GM18861 (cell line): ENCODE data around the gene KCNIP2.

Experiments
- ATAC-seq: cut with Tn5 transposase; IDR thresholded peaks from one replicate; pipeline ENCODE4 v1.9.1; 2021; ENCODE audit not compliant: unreplicated experiment

The KCNIP2 gene

DNA sequence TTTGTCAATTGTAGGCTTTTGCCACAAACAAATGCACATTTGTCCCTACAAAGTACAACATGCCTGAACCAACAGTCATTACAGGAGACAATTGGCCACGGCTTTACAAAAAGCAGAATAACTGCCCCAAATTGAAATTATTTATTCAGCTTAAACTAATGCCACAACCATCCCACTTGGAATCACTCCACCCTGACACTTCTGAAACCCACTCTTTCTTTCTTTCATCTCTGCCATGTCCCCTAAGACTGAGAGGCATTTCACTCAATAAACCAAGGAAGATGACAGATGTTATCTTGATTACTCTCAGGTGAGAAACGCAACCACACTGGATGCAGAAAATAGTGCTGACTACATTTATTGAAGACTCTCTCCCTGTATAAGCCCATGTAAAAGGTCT, 57.8 kb downstream of the KCNIP2 start:
- no peak for ATAC-seq

DNA sequence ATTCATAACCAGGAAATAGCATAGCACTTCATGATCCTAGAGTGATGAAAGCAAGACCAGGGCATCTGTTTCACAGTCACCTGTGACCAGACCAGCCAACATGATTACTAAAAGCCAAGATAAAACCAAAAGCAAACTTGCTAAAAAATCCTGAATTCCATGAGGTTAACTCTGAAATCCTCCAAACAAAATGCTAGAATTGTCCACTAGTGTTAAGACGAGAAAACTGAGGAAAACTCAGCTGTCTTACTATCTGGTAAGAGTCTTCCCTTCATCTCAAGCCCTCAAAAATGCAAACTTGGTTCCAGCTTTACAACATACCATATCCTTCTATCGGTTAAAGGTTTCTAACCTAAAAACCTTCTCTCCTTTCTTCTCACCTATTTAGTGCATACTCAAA, 59.0 kb downstream of the KCNIP2 start:
- ATAC-seq, result no peak

DNA sequence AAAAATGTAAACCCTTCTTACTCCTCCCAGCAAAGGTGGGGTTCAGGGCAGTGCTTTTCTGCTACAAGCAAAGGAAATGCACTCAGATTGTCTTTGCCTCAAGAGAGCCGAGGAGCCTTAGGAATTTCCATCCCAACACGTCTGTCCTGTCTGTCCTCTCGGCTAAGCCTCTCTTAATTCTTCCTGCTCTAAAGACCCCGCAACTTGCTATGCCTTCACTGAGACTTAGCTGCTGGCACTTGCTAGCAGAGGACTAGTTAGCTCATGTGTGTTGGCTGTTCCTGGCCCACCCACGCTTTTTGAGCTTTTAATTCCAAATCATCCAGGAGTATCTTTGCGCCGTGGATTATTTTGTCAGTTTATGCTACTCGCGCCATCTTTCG, 59.9 kb downstream of the KCNIP2 start:
- ATAC-seq, result no peak

DNA sequence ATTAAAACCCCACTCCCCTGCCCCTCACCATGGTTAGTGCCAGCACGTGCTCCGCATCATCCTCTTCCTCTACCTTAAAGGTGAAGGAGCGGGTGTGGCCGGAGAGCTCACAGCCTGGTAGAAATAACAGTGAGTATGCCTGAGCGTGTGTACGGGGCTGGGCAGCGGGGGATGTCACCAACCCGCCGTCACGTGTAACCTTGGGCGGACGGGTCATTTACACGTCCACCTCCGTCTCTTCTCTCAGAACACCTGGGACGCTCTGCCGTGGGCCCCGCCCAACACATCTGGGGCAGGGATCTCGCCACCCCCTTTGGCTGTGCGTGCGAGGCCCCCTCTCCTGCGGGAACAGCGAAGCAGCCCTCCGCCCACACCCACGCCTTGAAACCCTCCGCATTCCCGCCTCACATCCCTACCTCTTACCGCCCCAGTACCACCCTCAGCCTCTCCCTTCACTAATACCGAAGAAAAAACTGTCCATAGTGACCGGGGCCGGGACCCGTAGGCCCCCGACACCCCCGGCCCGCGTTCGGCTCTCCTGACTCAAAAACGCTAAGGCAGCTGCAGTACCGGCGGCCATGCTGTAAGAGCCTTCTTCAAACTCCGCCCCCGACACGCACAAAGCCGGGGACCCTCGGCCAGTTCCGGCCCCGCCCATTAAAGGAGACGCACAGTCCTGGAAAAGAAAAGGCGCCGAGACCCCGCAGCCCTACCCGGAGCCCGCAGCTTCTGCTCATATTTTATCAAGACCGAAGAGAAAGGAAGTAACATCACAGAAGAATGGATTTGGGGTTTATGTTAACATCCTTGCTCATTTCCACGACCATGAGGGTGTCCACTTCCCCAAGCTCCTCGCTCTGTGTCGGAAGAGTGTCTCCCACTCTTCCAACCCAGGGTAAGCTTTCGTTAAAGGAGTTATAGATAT, 60.5 kb downstream of the KCNIP2 start, which contains the start of gene NPM3:
Gene NPM3, minus strand, starts transcription at position 636 of the 925 bp plus-strand sequence. Its CDS starts 56 bp downstream, at position 580.
- no peak for ATAC-seq

DNA sequence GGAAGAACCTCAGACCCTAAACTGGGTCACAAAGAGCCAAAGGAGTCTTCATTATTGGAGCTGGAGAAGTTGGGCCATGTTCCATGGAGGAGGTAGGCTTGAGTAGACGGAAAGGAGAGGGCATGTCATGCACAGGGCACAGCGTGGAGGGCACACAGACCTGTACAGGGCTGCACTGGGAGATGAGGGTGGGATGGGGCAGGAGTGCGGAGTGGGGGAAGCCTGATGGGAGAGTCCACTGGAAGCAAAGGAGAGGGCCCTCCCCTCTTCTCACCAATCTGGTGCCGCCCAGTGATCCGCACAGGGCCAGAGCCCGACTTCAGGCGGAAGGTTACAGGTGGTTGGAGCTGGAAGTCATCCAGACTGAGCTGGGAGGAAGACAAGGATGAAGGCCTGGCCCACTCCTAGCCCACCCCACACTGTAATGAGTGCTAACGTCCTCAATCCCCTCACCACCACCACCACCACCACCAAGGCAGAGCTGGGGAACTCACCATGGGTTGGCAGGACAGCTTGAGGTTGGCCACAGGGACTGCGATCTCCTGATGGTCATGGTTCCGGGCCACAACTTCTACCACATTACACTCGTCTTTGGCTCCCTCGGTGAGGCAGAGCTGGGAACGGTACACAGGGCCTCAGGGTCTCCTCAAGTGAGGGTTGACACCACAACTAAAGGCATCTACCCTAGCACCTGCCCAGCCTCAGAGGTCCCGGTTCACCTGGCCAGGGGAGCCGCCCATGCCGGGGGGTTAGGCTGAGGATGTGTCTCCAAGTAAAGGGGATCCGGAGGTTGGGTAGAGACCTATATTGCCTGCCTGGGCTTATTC, 61.4 kb downstream of the KCNIP2 start:
- ATAC-seq, result no peak

DNA sequence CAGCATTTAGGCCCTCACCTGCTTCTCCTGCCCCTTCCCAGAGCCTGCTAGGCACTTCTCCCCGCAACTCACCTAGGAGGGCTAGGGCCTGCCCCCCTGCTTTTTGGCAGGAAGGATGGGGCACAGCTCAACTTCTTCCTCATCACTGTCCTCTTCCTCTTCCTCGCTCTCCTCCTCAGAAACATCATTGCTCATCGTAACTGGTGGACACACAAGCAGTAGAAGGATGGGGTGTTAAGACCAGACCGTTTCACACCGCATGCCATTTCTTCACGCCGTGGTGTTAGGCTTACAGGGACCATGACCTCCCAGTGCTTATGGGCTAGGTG, 62.0 kb downstream of the KCNIP2 start:
- no peak for ATAC-seq

DNA sequence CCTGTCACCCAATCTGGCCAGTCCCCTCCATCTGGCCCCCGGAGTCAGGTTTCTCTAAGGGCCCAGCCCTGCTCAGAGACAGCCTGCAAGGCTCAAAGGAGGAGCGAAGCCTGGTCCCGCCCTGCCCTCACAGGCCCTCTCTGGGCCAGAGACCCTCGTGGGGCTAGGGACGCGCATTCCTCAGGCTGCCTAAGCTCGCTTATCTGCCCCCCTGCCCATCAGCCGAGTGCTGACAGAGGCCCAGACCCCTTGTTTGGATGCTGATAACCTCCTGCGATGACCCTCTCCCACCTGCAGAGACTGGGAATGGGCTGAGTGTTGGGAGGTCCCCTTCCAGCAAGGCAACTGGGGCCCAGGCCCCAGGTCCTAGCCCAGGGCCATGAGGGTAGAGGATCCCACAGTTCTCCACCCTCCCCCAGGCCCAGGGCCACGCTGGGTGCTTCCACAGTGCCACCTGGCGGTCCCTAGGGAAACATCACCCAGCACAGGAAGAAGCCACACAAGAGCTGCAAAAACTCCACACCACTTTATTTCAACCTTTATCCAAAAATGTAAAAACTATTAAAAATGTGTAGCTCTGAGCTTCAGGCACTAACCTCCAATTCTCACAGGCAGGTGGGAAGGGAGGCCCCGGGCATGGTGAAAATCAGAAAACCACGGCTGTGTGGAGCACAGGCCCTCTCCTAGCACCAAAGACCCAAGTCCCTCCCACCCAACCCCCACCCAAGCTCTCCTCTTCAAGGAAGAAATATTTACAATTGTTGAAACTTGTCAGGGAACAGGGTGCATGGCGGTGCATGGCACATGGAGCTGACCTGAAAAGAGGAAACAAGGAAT, 62.6 kb downstream of the KCNIP2 start:
- ATAC-seq, result no peak

DNA sequence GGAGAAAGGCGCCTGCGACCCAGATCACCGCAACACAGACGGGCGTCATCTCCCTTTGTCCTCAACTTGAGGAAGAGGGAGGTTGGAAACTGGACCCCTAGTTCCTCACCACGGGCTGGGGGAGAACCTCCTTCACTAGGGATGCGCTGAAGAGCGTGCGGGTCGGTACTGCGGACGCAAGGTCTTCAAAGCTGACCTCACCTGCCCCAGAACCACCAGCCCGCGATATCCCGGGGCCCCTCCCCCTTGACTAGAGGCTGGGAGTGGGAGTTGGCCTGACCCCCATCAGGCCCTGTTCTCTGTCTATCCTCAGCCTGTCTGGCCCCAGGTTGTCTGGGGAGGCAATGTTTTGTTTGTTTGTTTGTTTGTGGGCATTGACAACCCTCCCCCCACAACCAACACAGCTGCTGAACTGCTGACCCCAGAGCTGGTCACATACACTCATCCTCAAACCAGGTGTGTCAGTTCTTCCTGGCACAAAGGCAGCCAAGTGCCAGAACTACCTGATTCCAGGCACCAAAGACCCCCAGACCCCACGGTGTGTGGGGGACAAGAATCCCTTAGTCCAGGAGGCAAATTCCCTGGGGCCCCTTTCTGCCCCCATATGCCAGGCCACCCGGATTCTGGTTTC, 63.3 kb downstream of the KCNIP2 start:
- ATAC-seq, result no peak

DNA sequence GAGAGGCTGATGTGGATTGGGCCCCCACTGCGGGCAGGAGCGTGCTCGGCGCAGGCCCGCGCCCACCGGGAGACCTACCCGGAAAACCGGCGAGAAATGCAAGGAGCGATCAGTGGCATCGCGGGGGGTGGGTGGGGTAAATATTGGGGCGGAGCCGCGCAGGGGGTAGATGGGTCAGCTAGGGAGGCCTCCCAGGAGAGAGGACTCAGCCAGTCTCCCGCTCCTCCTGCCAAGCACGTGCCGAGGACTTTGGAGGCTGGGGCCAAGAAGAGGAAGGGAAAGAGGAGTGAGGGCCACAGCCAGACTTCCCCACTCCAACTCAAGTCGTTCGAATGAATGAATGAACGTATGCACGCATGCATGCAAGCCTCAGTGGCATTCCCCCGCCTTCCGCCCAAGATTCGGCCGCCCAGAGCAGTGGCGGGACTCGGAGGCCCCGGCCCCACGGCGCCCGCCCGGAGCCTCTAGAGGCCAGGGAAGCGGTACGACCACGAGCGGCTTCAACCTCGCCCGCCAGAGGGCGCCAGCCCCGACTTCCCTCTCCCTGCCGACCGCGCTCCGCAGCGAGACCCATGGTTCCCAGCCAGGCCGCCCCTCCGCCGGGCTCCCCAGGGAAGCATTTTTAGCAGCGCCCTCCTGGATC, 63.9 kb downstream of the KCNIP2 start:
- no peak for ATAC-seq

DNA sequence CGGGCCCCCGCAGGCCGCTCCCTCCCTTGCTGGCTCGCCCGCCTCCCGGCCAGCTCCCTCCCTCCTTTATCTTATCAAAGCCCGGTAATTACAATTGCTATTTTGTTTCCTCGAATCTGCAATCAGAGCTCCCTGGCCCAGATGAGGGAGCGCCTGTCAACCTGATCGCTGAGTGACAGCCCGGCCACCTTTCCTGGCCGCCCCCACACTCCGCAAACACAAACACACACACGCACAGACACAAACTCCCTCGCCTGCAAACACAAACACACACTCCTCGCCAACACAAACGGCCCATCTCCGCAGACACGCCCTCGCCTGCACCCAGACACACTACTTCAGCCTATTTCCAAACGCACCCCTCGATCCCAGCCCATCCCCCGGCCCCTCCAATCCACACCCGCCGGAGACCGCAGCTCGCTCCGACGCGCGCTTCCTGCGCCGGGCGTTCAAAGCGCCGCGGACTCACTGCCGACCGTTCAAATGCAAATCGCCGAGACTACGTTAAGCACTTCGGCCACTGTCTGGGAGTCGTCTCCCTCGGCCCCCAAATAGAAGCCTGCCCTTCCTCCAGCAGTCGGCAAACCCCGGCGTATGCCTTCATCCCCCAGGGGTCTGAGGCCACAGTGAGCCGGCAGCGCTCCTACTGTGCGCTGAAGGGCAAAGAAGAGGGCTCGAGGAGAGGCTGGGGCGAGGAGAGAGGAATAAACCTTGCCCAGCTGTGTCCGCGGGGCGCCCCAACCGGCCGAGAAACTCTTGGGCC, 64.6 kb downstream of the KCNIP2 start:
- ATAC-seq, result no peak

DNA sequence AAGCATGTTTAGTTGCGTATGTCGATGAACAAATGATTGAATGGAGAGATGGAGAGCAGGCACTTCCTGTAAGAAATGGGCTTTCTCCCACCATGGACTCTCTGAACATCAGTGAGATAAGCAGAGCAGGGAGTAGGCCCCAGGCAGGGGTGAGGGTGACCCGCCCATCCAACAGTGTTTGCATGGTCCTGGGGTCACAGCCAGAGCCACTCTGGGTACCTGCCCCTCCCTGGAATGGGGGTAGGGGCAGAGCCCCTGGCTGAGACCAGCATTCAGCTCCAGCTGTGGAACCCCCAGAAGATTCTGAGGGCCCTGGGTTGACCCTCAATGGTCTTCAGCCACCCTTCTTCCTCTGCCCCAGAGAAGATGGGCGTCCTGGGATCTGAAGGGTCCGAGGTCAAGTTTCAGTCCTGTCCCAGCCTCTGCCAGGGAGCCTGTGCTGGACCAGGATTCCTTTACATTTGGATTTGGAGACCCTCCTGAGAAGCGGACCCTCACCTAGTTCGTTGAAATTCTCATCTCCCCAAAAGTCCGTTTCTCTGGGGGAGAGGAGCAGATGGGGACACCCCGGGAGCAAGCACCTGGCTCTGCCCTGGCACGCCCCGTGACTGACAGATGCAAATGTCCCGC, 65.3 kb downstream of the KCNIP2 start:
- ATAC-seq, result no peak

DNA sequence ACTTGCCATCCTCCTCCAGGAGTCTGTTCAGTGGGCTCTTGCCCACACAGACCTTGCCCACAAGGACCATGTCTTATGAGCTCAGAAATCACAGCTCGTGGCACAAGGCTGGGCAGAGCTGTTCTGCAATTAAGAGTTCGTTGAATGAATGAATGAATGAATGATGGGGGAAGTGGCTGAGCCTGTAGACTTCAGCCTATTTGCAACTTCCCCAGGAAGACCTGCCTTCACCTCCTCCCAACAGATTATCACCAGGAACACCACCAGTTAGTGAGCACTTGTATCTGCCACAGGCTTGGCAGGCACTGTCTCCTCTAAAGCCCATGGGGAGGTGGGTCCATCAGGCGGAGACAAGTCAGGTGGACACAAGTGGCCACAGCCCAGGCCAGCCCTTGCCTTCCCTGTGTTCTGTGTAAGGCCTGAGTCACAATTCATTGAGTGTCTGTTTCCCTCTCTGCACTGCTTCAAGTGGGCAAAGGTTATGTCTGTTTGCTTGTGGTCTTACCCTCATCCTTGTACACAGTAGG, 65.9 kb downstream of the KCNIP2 start:
- no peak for ATAC-seq

DNA sequence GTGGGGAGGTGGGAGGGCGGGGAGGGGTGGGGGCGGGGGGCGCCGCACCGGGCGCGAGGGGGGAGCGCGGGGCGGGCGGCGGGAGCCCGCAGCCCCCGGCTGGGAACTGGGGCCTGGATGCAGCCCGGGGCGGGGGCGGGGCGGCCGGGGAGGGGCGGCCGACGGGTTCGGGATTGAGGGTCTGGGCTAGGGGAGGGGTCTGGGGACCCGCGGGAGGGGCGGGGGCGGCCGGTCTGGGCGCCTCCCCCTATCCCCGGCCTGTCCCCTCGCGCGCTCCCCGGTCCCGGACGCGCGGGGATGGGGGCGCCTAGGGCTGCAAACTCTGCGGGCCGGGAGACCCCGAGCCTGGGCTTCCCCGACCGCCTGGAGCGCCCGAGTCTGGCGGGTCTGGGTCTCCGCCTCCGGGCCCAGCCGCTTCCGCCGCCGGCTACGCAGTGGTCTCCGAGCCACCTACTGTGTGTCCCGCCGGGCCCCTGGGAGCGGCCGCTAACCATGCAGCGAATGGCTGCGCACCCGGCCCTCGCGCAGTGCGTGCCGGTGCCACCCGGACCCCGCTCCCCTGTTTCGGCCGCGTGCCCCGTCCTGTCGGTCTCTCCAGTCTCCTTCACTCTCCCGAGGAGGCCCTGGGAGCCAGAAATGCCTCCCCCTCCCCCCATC, 67.3 kb downstream of the KCNIP2 start:
- ATAC-seq, result no peak
